GM21423 (cell line): ENCODE data around the gene SPEF2.

Experiments
- ATAC-seq: cut with Tn5 transposase; IDR thresholded peaks from one replicate; pipeline ENCODE4 v1.9.1; 2021; ENCODE audit warnings: mild to moderate bottlenecking, moderate library complexity; ENCODE audit not compliant: unreplicated experiment

SPEF2 gene

DNA sequence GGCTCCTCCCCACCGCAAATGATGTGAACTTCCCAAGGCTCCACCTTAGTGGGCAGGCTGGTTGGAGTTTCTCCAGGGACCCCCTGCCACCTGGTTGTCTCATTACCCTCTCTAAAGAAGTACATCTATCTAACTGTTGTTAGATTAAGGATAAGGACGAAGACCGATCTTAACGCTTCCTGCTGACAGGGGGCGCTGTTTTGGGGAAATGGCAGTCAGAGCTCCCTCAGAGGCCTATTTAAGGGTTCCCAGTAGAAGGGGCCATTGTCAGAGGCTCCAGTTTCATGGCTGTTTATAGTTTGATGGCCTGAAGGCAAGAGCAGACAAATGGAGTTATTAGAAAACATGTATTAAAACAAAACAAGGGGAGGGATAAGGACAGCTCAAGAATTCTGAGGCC, 100.1 kb downstream of the SPEF2 start:
- no peak for ATAC-seq

DNA sequence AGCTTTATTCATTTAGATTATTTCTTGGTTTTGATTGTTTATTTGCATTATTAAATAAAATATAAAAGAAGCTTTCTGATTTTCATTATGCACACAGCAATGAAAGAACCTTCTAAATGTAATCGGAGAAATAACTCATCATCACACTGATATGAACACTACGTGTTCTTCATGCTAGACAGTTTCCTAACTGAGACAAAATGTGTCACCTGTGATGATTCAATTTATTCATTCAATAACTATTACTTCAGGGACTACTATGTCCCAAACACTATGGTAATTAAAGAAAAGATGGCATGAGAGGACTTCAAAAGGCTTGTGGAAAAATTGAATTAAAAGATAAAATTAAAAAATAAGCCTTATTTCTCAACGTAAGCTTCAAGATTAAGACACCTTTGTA, 118.1 kb downstream of the SPEF2 start:
- no peak for ATAC-seq

DNA sequence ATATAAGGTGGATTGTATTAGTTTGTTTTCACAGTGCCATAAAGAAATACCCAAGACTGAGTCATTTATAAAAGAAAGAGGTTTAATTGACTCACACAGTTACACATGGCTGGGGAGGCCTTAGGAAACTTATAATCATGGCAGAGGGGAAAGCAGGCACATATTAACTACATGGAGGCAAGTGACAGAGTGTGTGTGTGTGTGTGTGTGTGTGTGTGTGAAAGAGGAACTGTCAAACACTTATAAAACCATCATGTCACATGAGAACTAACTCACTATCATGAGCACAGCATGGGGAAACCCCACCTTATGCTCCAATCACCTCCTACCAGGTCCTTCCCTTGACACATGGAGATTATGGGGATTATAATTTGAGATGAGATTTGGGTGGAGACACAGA, 118.6 kb downstream of the SPEF2 start:
- no peak for ATAC-seq

DNA sequence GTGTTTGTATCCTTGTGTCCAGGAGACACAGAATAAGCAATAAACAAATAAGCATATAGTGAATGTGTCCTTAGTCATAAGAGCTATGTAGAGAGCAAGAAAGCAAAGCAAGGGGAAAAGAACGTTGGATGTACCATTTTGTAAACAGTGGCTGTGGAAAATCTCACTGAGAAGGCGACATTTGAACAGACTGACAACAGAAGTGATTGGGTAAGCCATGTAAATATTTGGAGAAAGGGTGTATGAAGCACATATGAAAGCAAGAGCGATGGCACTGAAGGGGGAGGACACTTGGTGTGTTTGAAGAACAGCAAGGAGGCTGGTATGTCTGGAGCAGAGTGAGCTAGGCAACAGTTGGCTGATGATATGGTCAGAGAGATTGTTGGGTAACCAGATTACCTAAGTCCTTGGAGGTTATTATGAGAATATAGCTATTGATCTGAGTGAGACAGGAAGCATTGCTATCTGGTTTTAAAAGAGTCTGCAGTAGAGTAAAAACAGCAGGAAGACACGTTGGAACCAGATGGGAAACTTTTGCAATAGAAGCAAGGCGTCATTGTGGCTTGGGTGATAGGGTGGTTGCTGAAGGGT, 123.6 kb downstream of the SPEF2 start:
- ATAC-seq, result no peak

DNA sequence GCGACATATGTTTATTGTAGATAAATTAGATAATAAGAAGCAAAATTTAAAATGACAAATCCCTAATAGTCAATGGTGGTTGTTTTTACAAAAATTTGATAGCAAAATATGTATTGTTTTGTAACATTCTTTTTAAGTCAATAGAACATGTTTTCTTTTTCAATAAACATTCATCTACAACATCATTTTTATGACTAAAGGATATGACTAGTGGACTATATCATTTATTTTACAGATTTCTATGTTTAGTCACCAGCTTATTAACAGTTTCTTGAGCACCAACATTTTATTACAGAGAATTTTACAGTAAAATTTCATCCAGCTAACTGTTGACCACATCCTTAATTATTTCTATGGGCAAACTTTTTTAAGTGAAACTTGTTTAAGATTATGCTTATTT, 124.3 kb downstream of the SPEF2 start:
- ATAC-seq, result no peak

DNA sequence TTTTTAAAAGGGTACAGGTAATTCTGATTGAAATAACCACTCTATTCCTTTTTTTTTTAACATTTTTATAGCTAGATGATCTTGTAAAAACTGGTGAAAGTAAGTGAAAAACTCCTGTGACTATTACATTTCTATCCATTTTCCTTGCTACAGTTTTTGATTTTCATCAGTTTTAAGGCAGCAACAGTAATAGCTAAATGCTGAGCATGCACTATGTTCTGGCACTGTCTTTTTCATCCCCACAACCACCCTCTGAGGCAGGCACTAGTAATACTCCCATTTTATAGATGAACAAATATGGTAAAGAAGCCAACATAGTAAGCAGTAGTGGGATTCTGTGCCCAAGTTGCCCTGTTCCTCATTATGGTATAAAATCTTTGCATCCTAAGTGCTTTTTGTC, 126.0 kb downstream of the SPEF2 start:
- ATAC-seq, result no peak

DNA sequence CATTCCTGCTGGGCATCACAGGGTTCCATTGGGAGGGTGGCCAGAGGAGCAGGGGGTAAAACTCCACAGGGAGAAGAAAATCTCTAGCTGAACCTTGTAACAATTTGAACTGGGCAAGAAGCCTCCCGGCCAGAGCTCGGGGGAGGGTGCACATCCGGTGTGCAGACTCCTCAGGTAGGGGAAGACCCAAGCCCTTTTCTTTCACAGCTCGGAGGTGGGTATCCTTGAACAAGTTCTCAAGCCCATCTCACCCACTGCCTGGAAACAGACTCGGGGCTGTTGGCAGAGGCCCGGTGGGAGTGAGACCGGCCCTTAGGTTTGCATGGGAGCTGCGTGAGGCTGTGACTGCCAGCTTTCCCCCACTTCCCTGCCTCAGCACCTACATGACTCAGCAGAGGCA, 127.5 kb downstream of the SPEF2 start:
- no peak for ATAC-seq

DNA sequence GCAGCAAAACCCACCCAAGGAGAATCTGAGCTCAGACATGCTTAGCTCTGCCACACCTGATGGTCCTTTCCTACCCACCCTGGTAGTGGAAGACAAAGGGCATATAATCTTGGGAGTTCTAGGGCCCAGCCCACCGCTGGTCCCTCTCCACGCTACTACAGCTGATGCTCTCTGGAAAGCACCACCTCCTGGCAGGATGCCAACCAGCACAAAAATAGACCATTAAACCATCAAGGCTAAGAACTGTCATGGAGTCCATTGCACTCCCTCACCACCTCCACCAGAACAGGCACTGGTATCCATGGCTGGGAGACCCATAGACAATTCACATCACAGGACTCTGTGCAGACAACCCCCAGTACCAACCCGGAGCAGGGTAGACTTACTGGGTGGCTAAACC, 128.0 kb downstream of the SPEF2 start:
- ATAC-seq, result no peak

DNA sequence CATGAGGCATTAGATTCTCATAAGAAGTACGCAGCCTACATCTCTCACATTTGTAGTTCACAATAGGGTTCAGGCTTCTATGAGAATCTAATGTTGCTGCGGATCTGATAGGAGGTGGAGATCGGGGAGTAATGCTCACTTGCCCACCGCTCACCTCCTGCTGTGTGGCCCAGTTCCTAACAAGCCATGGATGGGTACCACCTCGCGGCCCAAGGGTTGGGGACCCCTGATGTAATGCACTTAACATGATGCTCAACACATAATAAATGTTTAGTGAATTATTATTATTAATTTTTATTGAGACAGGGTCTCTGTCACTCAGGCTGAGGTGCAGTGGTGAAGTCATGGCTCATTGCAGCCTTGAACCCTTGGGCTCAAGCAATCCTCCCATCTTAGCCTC, 134.3 kb downstream of the SPEF2 start:
- ATAC-seq, result no peak

DNA sequence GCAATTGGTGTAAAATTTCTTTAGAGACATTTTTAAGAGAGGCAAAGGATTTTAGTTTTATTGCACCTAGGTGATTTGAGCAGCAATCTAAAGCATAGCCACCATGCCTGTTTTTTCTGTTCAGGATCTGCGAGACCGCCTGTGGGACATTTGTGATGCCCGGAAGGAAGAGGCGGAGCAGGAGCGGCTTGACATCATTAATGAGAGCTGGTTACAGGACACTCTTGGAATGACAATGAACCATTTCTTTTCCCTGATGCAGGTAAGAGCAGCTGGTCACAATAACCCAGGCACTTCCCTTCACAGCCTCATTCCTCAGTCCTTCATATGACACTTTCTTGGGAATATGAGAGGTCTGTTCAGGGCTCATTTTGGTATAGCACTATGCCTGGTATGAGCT, 135.8 kb downstream of the SPEF2 start:
- ATAC-seq, result no peak

DNA sequence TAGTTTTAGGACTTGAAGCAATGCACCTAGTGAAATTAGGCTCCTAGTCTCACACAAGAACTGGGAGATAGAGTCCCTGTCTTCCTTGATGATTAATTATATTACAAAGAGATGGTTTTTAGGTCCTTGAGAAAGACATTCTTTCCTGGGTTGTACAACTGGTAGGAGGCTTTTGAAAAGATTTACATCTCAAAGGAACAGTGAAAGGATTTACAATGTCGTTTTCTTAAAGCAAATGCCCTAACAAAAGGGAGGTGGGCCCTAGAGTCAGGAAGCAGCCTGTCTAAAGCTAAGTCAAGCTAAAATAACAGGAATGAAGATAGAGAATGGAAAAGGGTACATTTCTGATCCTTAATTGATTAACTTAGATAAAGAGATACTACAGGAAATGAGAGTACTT, 136.8 kb downstream of the SPEF2 start:
- ATAC-seq, result no peak

DNA sequence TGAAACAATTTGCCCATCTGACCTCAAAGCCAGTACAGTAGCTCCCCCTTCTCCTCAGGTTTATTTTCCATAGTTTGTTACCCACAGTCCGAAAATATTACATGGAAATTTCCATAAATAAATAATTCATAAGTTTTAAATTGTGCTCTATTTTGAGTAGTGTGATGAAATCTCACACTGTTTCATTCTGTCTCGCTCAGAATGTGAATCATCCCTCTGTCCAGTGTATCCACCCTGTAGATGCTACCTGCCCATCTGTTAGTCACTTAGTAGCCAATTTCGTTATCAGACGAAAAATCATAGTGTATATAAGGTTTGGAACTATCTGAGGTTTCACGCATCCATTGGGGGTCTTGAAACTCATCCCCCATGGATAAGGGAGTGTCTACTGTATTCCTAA, 138.3 kb downstream of the SPEF2 start:
- no peak for ATAC-seq

DNA sequence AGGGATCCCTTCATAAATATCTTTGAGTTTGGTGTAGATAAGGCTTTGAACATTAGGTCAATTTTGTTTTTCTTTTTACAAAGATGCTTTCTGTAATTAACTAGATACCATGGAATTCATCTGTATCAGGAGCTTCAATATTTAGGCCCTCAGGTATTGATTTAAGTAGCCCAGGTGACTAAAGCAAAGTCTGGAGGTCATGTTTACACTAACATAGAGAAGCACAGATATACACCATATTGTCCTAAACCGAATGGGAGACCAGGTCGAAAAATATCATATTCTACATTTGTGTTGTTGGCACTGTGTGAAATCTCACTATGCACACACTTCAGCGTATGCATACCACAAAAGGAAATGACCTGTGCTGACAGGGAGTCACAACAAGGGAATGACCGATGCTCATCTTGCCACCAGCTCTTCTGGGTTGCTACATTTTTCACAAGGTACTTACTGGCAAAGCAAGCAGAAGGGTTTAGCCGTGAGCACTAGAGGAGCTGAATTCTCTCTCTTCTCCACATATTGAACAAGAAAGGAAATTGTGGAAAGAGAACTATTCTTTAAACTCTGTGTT, 140.6 kb downstream of the SPEF2 start:
- no peak for ATAC-seq

DNA sequence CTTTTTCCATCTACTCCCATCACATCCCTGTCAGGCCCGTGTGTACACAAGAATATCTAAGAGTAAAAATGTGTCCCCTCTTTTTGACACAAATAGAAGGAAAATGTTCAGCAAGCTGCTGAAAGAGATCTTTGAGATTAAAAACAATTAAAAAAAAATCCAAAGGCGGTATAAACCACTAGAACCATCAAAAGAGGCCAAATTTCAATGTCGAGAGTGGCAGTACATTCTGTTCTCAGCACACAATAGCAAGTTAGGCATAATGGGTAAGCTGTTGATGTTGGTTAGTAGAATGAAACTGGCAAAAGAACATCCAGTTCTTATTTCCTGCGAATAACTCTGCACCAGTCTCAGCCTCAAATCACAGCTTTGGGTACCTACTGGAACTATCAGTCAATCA, 143.9 kb downstream of the SPEF2 start:
- no peak for ATAC-seq

DNA sequence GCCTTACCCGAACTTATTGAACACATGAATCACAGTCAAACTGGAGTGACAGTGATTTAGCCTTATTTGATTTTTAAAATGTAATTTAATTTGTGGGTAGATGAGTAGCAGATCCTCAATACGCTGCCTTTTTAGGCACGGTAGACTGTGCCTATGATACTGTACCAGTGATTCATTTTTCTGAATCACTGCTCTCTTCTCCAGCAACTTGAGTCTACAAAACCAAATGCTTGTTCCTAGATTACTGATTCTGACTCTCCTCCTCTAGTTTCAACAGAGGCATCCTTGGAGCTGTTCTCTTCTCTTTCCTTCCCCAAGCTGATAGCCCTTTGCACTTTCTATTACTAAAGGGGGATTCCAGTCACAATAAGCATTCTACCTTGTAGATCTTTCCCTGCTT, 144.7 kb downstream of the SPEF2 start:
- no peak for ATAC-seq

DNA sequence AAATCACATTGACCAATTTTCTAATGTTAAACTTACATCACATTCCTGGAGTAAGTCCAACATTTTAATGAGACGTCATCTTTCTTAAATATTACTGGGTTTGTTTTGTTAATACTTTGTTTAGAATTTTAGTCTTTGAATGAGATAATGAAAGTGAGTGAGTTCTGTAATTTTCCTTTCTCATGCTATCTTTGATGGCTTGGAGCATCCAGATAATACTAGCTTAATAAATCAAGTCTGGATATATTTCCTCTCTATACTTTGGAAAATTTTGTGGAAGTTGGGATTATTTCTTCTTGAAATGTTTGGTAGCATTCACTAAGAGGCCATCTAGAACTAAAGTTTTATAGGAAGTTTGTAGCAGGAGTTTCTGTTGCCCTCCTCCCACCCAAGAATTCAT, 148.3 kb downstream of the SPEF2 start:
- ATAC-seq, result no peak

DNA sequence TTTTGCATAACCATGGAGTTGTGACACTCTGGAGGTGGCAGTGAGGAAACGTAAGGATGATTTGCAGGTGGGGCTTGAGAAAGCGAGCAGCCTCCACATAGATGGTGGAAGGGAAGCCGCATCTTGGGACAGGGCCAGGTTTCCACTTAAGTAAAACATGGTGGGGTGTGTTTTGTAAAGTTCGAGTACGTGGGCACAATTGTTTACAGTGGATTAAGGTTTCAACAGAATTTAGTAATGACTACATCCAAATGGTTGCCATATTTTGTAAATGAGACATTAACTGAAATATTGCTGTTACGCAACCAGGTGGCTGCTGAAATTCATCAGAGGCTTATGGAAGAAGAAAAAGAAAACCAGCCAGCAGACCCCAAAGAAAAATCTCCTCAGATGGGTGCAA, 153.6 kb downstream of the SPEF2 start:
- ATAC-seq, result no peak

DNA sequence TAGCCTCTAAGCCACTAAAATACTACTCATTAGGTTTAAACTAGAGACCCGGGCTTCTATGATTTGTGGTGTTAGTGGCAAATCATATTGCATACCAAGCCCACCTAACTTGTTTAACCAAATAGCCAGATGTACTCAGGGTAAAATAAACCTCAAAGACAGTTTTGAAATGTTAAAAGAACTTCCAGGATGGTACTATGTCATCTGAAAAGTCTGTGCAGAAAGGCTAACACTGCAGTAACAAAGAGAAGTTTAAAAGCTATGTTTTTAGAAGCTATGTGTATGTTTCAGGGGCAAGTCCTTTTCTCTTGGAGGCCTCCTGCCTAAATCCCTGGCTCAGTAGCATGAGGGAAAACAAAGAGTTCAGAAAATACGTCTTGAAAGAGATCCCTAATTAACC, 154.2 kb downstream of the SPEF2 start:
- no peak for ATAC-seq

DNA sequence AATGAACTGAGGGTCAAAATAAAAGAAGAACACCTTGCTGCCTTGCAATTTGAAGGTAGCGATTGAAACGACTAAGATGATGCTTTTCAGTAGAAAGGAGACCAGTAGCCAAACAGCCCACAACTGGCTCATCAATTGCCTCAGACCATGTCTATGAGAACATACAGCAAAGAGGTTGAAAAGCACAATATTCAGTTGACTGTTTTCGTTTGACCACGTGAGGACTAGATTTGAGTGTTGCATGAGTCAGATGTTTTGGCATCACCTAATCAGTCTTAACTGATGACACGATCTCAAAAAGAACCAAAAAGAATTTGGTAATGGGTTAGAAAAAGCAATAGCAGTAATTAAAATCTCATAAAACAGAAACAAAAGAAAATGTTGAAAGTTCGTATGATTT, 156.3 kb downstream of the SPEF2 start:
- no peak for ATAC-seq

DNA sequence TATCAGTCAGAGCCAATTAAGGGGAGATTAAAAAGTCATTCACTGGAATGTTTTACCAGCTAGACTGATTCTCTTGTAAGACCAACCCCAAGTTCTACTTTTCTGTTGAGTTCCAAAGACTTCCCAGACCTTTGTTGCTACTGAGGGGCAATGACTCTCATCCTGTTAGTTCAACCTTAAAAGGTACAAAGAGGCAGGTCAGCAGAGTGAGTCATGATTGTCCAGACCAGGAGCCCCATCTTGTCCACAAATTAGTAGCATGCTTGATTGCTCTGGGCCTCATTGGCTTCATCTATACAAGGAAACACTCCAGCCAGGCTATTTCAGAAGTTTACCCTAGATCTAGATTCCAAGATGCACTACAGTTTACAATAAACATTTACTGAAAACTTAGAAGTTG, 159.1 kb downstream of the SPEF2 start:
- ATAC-seq, result no peak

DNA sequence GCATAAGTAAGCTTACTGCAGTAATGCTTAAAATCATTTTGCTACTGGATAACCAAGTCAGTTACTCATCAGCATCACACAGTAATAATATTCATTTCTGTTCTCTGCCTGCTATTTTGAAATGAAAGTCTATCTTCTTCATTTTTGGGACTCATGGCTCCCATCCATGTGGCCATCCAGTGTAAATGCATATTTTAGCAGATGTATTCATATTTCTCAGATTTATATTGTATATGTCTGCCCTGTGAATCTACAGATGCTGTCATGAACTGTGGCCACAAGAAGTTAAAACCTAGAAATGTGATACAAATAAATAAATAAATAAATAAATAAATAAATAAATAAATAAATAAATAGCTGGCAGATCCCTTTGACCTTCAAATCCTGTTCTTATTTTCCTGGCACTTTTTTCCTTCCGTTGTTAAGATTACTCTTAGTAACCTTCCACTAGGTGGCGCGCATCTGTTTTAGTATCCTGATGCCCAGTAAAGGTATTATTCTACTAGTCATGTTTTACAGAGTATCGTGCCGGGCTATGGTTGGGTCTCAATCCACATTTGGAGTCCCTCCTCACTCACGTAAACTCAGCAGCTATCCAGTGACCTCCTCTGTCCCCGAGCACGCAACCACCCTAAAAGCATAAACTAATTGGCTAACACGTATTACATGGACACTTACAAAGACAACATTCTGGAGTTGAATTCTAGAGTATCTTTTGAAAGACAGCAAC, 159.9 kb downstream of the SPEF2 start:
- ATAC-seq, result no peak

DNA sequence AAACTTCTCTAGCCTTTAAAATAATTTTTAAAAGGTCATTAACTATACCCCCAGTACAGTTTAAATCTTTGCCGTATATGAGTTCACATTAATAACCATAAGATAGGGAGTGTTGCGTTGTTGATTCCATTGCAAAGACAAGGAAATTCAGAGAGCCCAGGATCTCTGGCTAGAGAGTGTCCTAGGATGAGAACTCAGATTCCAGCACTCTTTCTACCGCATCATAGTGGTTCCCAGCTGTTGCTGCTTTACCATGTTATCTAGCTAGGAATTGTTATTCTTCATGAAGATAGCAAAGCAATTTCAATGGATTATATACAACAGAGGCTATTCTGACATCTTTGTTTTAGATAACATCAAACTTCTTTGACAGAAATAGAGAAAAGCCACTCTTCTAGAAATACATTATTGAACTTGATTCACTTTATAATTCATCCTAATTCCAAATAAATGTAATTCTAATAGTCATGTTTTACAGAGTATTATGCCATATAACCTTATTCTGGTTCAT, 160.7 kb downstream of the SPEF2 start:
- no peak for ATAC-seq

DNA sequence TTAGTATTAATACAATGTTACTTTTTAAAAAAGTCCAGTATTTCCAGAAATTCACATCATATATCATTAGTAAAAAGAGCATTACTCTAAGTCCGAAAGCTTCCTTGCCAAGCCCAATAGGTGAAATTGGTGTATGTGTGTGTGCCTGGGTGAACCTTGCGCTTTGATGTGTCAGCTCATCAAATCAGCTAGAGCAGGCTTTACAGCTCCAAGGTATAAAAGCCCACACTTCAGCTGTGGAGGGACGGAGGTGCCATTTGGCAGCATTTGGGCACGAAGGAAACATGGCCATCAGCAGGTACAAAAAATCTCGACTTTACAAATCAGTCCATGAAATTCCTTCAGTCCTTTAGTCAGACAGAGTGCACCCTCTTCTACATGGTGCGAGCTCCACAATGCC, 162.6 kb downstream of the SPEF2 start:
- ATAC-seq, result no peak
